Neutrophil (primary cell): Measurements from ENCODE around the gene MOB3A.
"Not testable (repeated sequence)": the region's sequence is repeated elsewhere in the genome, so short reads cannot be mapped to it uniquely, and the experiment has no call there.

Experiments used
- H3K27ac ChIP-seq: fragments of 200-600 bp; sonication (generic); 2 replicates; pipeline ENCODE4 v1.5.1; 2016; ENCODE audit warnings: mild to moderate bottlenecking, moderate library complexity
- H3K27me3 ChIP-seq: fragments of 200-600 bp; sonication (generic); 2 replicates; pipeline ENCODE4 v1.6.0; 2016; ENCODE audit warnings: mild to moderate bottlenecking
- H3K36me3 ChIP-seq: fragments of 200-600 bp; sonication (generic); 2 replicates; pipeline ENCODE4 v1.5.1; 2017
- H3K4me1 ChIP-seq, 2 experiments: fragments of 200-600 bp in 1 of 2; sonication (generic) in 1 of 2; 1 replicate in 1 of 2; 2 replicates in 1 of 2; pipeline versions ENCODE4 v1.5.1 to v1.6.1; 2013 to 2016; ENCODE audit warnings: low read depth in 1 of 2, low read length in 1 of 2, mild to moderate bottlenecking in 1 of 2, moderate library complexity in 1 of 2; ENCODE audit not compliant: control insufficient read depth in 1 of 2, insufficient read depth in 1 of 2
- H3K4me3 ChIP-seq, 2 experiments: fragments of 200-600 bp in 1 of 2; sonication (generic) in 1 of 2; 1 replicate in 1 of 2; 2 replicates in 1 of 2; pipeline ENCODE4 v1.5.1; 2013 to 2016; ENCODE audit warnings: low read depth in 1 of 2, low read length in 1 of 2, mild to moderate bottlenecking in 1 of 2, moderate library complexity in 1 of 2
- H3K9me3 ChIP-seq: fragments of 200-600 bp; sonication (generic); 2 replicates; pipeline ENCODE4 v1.5.1; 2016
- CTCF ChIP-seq: fragments of 200-600 bp; sonication (generic); IDR thresholded peaks from 2 replicates; pipeline ENCODE4 v1.5.1; 2016; ENCODE audit warnings: antibody characterized with exemption

The MOB3A gene

GRCh38 chr19:2089727-2090053 is 6.4 kb downstream of the MOB3A start:
- H3K4me3 ChIP-seq, result peak overlapping the region; percentile 92 to 98

GRCh38 chr19:2089001-2089711 is 7.0 kb downstream of the MOB3A start:
- Histone ChIP-seq H3K27me3 (no peaks in the 10 kb centered on the region), H3K9me3 (no peaks in the 10 kb centered on the region), H3K4me3 (peak overlapping the region; percentile 92 to 98), H3K27ac (peak overlapping the region; percentile 100), H3K36me3 (peaks cover 14% of the 10 kb centered on the region), H3K4me1 (peaks cover 86 to 89% of the 10 kb centered on the region in 2 experiments)
- TF ChIP-seq CTCF, result no peak

More at GRCh38 chr19:2089727-2090053, 6.4 kb downstream of the MOB3A start:
- no peaks in the 10 kb centered on the region for H3K9me3 ChIP-seq
- H3K27ac ChIP-seq, result peak overlapping the region; percentile 100
- H3K36me3 ChIP-seq, result peaks cover 13% of the 10 kb centered on the region
- peaks cover 90 to 95% of the 10 kb centered on the region in 2 experiments for H3K4me1 ChIP-seq
- TF ChIP-seq CTCF, result no peak
- no peaks in the 10 kb centered on the region for H3K27me3 ChIP-seq

- Histone ChIP-seq H3K36me3 (peaks cover 22% of the 10 kb centered on the region), H3K4me1 (peaks cover 82 to 88% of the 10 kb centered on the region in 2 experiments), H3K9me3 (no peaks in the 10 kb centered on the region), H3K27ac (peak overlapping the region; percentile 100), H3K27me3 (no peaks in the 10 kb centered on the region), H3K4me3 (peak overlapping the region; percentile 98 to 100)
- TF ChIP-seq CTCF, result no peak
These were observed 8.5 kb downstream of the MOB3A start for GRCh38 chr19:2087621-2088100.

- H3K27me3 ChIP-seq, H3K9me3 ChIP-seq: not testable (repeated sequence)
- peak overlapping the region; percentile 98 to 100 for H3K4me3 ChIP-seq
- H3K4me1 ChIP-seq, result peaks cover 82 to 88% of the 10 kb centered on the region in 2 experiments
- H3K27ac ChIP-seq, result peak overlapping the region; percentile 100
- H3K36me3 ChIP-seq, result peaks cover 29% of the 10 kb centered on the region
These were observed 9.2 kb downstream of the MOB3A start for GRCh38 chr19:2086695-2087620.

GRCh38 chr19:2084993-2085720 is 11.0 kb downstream of the MOB3A start:
- Histone ChIP-seq H3K4me3 (peak overlapping the region; percentile 98 to 100), H3K27ac (peak overlapping the region; percentile 100), H3K9me3 (no peaks in the 10 kb centered on the region), H3K36me3 (peaks cover 47% of the 10 kb centered on the region), H3K27me3 (no peaks in the 10 kb centered on the region), H3K4me1 (peaks cover 83 to 89% of the 10 kb centered on the region in 2 experiments)
- TF ChIP-seq CTCF, result no peak
